H9 (cell line): Measurements from ENCODE around the gene PROK1. TPM values are rescaled to one million over a fixed set of nuclear protein-coding genes. Genes with fewer than 3 reads are reported as not detected.
A peak's percentile ranks its signal among the peaks of the same experiment; 100 is the strongest.

Source experiments
- DNase-seq: peaks from one replicate; pipeline ENCODE4 v3.0.0-alpha.2; 2017
- H2AFZ ChIP-seq: one replicate; pipeline ENCODE4 v1.6.1; 2013; ENCODE audit warnings: mild to moderate bottlenecking, low read length, control low read depth, moderate library complexity
- H2AK5ac ChIP-seq: 2 replicates; pipeline ENCODE4 v1.6.1; 2013; ENCODE audit warnings: low read length, control low read depth, mixed read lengths; ENCODE audit not compliant: insufficient read length
- H2BK120ac ChIP-seq: one replicate; pipeline ENCODE4 v1.6.1; 2013; ENCODE audit warnings: low read depth, mild to moderate bottlenecking, low read length, control low read depth, inconsistent platforms; ENCODE audit not compliant: poor library complexity, severe bottlenecking
- H2BK12ac ChIP-seq: 2 replicates; pipeline ENCODE4 v1.6.1; 2013; ENCODE audit warnings: low read length, control low read depth, mixed read lengths, low read depth; ENCODE audit not compliant: insufficient read length
- H2BK15ac ChIP-seq: 2 replicates; pipeline ENCODE4 v1.6.1; 2013; ENCODE audit warnings: low read depth, low read length, control low read depth
- H2BK20ac ChIP-seq: one replicate; pipeline ENCODE4 v1.6.1; 2013; ENCODE audit warnings: low read depth, mild to moderate bottlenecking, low read length, control low read depth, inconsistent platforms; ENCODE audit not compliant: poor library complexity, severe bottlenecking
- H2BK5ac ChIP-seq: 2 replicates; pipeline ENCODE4 v1.6.1; 2013; ENCODE audit warnings: low read length, control low read depth, mixed read lengths; ENCODE audit not compliant: insufficient read length
- H3K14ac ChIP-seq: 2 replicates; pipeline ENCODE4 v1.6.1; 2013; ENCODE audit warnings: low read length, control low read depth; ENCODE audit not compliant: insufficient read depth
- H3K18ac ChIP-seq: 2 replicates; pipeline ENCODE4 v1.6.1; 2013; ENCODE audit warnings: low read depth, mild to moderate bottlenecking, mixed read lengths, low read length, control low read depth; ENCODE audit not compliant: insufficient read length
- H3K23ac ChIP-seq: 2 replicates; pipeline ENCODE4 v1.6.1; 2013; ENCODE audit warnings: low read length, control low read depth, mixed read lengths, low read depth; ENCODE audit not compliant: insufficient read length
- H3K23me2 ChIP-seq: 2 replicates; pipeline ENCODE4 v1.6.1; 2013; ENCODE audit warnings: low read depth, mild to moderate bottlenecking, mixed read lengths, low read length, control low read depth; ENCODE audit not compliant: insufficient read length, poor library complexity, severe bottlenecking
- H3K27ac ChIP-seq: 2 replicates; pipeline ENCODE4 v1.5.1; 2013; ENCODE audit warnings: low read length, control low read depth, mixed read lengths, low read depth; ENCODE audit not compliant: insufficient read length
- H3K27me3 ChIP-seq: 2 replicates; pipeline ENCODE4 v1.6.1; 2013; ENCODE audit warnings: low read length, control low read depth, inconsistent platforms; ENCODE audit not compliant: insufficient read depth
- H3K4ac ChIP-seq: 2 replicates; pipeline ENCODE4 v1.6.1; 2013; ENCODE audit warnings: low read depth, mild to moderate bottlenecking, control low read depth, inconsistent platforms, low read length, moderate library complexity
- H3K4me1 ChIP-seq: 2 replicates; pipeline ENCODE4 v1.6.1; 2013; ENCODE audit warnings: low read length, control low read depth, inconsistent platforms; ENCODE audit not compliant: insufficient read depth
- H3K4me2 ChIP-seq: 2 replicates; pipeline ENCODE4 v1.6.1; 2013; ENCODE audit warnings: low read length, control low read depth, mixed read lengths; ENCODE audit not compliant: insufficient read length, insufficient read depth
- H3K56ac ChIP-seq: 2 replicates; pipeline ENCODE4 v1.6.1; 2013; ENCODE audit warnings: low read depth, mild to moderate bottlenecking, mixed read lengths, low read length, control low read depth; ENCODE audit not compliant: insufficient read length
- H3K79me1 ChIP-seq: 2 replicates; pipeline ENCODE4 v1.6.1; 2013; ENCODE audit warnings: low read depth, mild to moderate bottlenecking, moderate library complexity, low read length, control low read depth, inconsistent platforms; ENCODE audit not compliant: insufficient read depth, poor library complexity, severe bottlenecking
- H3K79me2 ChIP-seq: 2 replicates; pipeline ENCODE4 v1.6.1; 2013; ENCODE audit warnings: low read length, control low read depth, inconsistent platforms; ENCODE audit not compliant: insufficient read depth
- H3K9ac ChIP-seq: 2 replicates; pipeline ENCODE4 v1.6.1; 2013; ENCODE audit warnings: low read length, control low read depth, mixed read lengths; ENCODE audit not compliant: insufficient read length; ENCODE audit errors: extremely low read depth
- H3K9me3 ChIP-seq: one replicate; pipeline ENCODE4 v1.6.1; 2013; ENCODE audit warnings: low read depth, low read length, inconsistent platforms; ENCODE audit not compliant: control insufficient read depth
- H3T11ph ChIP-seq: one replicate; pipeline ENCODE4 v1.6.1; 2013; ENCODE audit warnings: mild to moderate bottlenecking, low read length, control low read depth, inconsistent platforms
- H4K20me1 ChIP-seq: one replicate; pipeline ENCODE4 v1.6.1; 2013; ENCODE audit not compliant: control insufficient read depth, insufficient read length, insufficient read depth
- H4K5ac ChIP-seq: 2 replicates; pipeline ENCODE4 v1.6.1; 2013; ENCODE audit warnings: low read depth, mild to moderate bottlenecking, mixed read lengths, low read length, control low read depth; ENCODE audit not compliant: insufficient read length
- H4K8ac ChIP-seq: replicated peaks from 2 replicates; pipeline ENCODE4 v1.6.1; 2013; ENCODE audit warnings: low read length, control low read depth, mixed read lengths, low read depth; ENCODE audit not compliant: insufficient read length
- H4K91ac ChIP-seq: 2 replicates; pipeline ENCODE4 v1.6.1; 2013; ENCODE audit warnings: low read depth, mild to moderate bottlenecking, moderate library complexity, mixed read lengths, low read length, control low read depth; ENCODE audit not compliant: insufficient read length
- H3K27ac Mint-ChIP-seq, 3 experiments: 2 replicates in 2 of 3; 3 replicates in 1 of 3; pipeline ENCODE4 v1.8.0; 2020 to 2021; ENCODE audit warnings: mixed read lengths in 3 of 3, mild to moderate bottlenecking in 1 of 3, moderate library complexity in 1 of 3
- H3K27me3 Mint-ChIP-seq: 2 replicates; pipeline ENCODE4 v1.8.0; 2021; ENCODE audit warnings: low read depth, mild to moderate bottlenecking, moderate library complexity, mixed read lengths
- H3K36me3 Mint-ChIP-seq, 3 experiments: 2 replicates in 2 of 3; 3 replicates in 1 of 3; pipeline ENCODE4 v1.8.0; 2020 to 2021; ENCODE audit warnings: low read depth in 3 of 3, mixed read lengths in 3 of 3; ENCODE audit not compliant: insufficient read depth in 1 of 3
- H3K4me1 Mint-ChIP-seq, 2 experiments: 2 replicates each; pipeline ENCODE4 v1.8.0; 2020; ENCODE audit warnings: mixed read lengths in 2 of 2
- H3K4me3 Mint-ChIP-seq, 2 experiments: 2 replicates in 1 of 2; 3 replicates in 1 of 2; pipeline ENCODE4 v1.8.0; 2020 to 2021; ENCODE audit warnings: mild to moderate bottlenecking in 2 of 2, mixed read lengths in 2 of 2, moderate library complexity in 1 of 2
- H3K9me3 Mint-ChIP-seq, 2 experiments: 2 replicates in 1 of 2; 3 replicates in 1 of 2; pipeline ENCODE4 v1.8.0; 2020; ENCODE audit warnings: mild to moderate bottlenecking in 2 of 2, mixed read lengths in 2 of 2, moderate library complexity in 1 of 2
- WGBS: extraction: QIAGEN DNeasy Blood & Tissue Kit; methylation state at CpG from one replicate; pipeline ENCODE4 v1.1.7; 2013; ENCODE audit warnings: missing lambda C conversion rate, low lambda C conversion rate, mixed read lengths; ENCODE audit not compliant: insufficient read length; ENCODE audit errors: extremely low coverage; 5-methylcytosine and 5-hydroxymethylcytosine counted together
- total RNA-seq: library from RNA; stranded (reverse); gene quantifications from 2 replicates; pipeline ENCODE4 v1.2.1, GENCODE V29; 2021
- TF ChIP-seq, protein P1 (sequence below): fragments of 200-600 bp; sonication (generic); conservative IDR thresholded peaks from 3 replicates; pipeline ENCODE4 v1.8.0; 2021; ENCODE audit warnings: antibody characterized with exemption, mild to moderate bottlenecking

The PROK1 gene
- total RNA-seq, 1 experiment from 2014 or later, result not detected

DNA sequence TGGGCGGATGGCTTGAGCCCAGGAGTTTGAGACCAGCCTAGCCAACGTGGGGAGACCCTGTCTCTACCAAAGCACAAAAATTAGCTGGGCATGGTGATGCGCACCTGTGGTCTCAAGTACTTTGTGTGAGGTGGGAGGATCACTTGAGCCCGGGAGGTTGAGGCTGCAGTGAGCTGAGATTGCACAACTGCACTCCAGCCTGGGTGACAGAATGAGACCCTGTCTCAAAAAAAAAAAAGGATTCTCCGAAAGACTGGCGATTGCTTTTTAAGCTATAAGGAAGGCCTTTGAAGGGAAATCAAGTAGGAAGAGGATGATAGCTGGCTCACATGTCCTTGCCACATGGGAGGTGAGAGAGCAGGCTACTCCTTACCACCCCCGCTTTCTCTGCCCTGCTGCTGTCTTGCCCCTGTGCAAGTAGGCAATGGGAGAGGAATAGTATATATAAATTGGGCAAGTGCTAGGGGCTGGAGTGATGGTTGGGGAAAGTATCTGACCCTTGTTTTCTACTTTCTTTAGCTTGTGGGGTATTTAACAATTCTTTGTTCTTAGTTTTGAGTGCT, 39.7 kb upstream of the PROK1 start:
- 0 out of 7 replicates have a peak overlapping the region, but pooled peaks of 1 of the 3 experiments have one; percentile 29 for H3K27ac Mint-ChIP-seq
- TF ChIP-seq, protein P1, sequence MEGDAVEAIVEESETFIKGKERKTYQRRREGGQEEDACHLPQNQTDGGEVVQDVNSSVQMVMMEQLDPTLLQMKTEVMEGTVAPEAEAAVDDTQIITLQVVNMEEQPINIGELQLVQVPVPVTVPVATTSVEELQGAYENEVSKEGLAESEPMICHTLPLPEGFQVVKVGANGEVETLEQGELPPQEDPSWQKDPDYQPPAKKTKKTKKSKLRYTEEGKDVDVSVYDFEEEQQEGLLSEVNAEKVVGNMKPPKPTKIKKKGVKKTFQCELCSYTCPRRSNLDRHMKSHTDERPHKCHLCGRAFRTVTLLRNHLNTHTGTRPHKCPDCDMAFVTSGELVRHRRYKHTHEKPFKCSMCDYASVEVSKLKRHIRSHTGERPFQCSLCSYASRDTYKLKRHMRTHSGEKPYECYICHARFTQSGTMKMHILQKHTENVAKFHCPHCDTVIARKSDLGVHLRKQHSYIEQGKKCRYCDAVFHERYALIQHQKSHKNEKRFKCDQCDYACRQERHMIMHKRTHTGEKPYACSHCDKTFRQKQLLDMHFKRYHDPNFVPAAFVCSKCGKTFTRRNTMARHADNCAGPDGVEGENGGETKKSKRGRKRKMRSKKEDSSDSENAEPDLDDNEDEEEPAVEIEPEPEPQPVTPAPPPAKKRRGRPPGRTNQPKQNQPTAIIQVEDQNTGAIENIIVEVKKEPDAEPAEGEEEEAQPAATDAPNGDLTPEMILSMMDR, result no peak

More for the DNA sequence above, 39.7 kb upstream of the PROK1 start:
- Histone ChIP-seq H2BK5ac (no peak overlapping the region), H4K8ac (no peak overlapping the region), H2AK5ac (no peak overlapping the region), H3K18ac (no peak overlapping the region), H3K23me2 (peaks cover 14% of the 10 kb centered on the region), H4K5ac (no peak overlapping the region), H3K14ac (no peak overlapping the region), H2BK120ac (no peak overlapping the region), H3K27me3 (no peaks in the 10 kb centered on the region), H4K91ac (no peak overlapping the region), H3K79me2 (no peaks in the 10 kb centered on the region; the same call in 1 of the 2 replicates), H3K56ac (no peak overlapping the region), H3K9ac (no peak overlapping the region), H3K27ac (no peak overlapping the region), H3K23ac (no peak overlapping the region), H3K4ac (no peak overlapping the region), H2BK15ac (no peak overlapping the region), H3K4me2 (no peak overlapping the region), H3K9me3 (no peaks in the 10 kb centered on the region), H3K4me1 (no peaks in the 10 kb centered on the region), H3T11ph (no peak overlapping the region), H2AFZ (no peak overlapping the region), H2BK20ac (no peak overlapping the region), H3K79me1 (peaks cover 2% of the 10 kb centered on the region), H2BK12ac (no peak overlapping the region), H4K20me1 (no peaks in the 10 kb centered on the region)
- Mint-ChIP-seq H3K4me3 (no peak overlapping the region), H3K9me3 (no peaks in the 10 kb centered on the region; a peak in 2 of 5 replicates), H3K36me3 (peaks cover 0 to 2% (median 0%) of the 10 kb centered on the region in 3 experiments; a peak in 2 of 7 replicates), H3K4me1 (peaks cover 15 to 18% of the 10 kb centered on the region in 2 experiments), H3K27me3 (peaks cover 6% of the 10 kb centered on the region; the same call in 1 of the 2 replicates)
- no peak for DNase-seq
- no CpG with 5 or more reads among the region's 7 CpGs for WGBS
